HG02571 (cell line): Measurements from ENCODE around the gene EDRF1.
A peak's percentile ranks its signal among the peaks of the same experiment; 100 is the strongest.

Source experiments
- ATAC-seq: cut with Tn5 transposase; IDR thresholded peaks from one replicate; pipeline ENCODE4 v1.9.1; 2021; ENCODE audit warnings: mild to moderate bottlenecking, moderate library complexity; ENCODE audit not compliant: unreplicated experiment

EDRF1 gene

GRCh38 chr10:125783957-125784356, 64.4 kb downstream of the EDRF1 start:
- ATAC-seq, result peak; percentile 77

GRCh38 chr10:125785791-125786190, 66.3 kb downstream of the EDRF1 start:
- no peak for ATAC-seq

- ATAC-seq, result no peak
These were observed 68.9 kb downstream of the EDRF1 start for GRCh38 chr10:125788156-125789034.

- no peak for ATAC-seq
These were observed 73.1 kb downstream of the EDRF1 start for GRCh38 chr10:125792342-125793300.

GRCh38 chr10:125795128-125795527, 75.6 kb downstream of the EDRF1 start:
- ATAC-seq, result no peak

GRCh38 chr10:125795637-125796190, 76.2 kb downstream of the EDRF1 start:
- ATAC-seq, result no peak

- no peak for ATAC-seq
These were observed 77.9 kb downstream of the EDRF1 start for GRCh38 chr10:125797424-125797823.

GRCh38 chr10:125797994-125798662, 78.6 kb downstream of the EDRF1 start:
- ATAC-seq, result no peak

GRCh38 chr10:125799451-125800182, 80.1 kb downstream of the EDRF1 start:
- ATAC-seq, result no peak

GRCh38 chr10:125801574-125801973, 82.1 kb downstream of the EDRF1 start:
- no peak for ATAC-seq

GRCh38 chr10:125802131-125802530, 82.6 kb downstream of the EDRF1 start:
- no peak for ATAC-seq

GRCh38 chr10:125802739-125803138, 83.2 kb downstream of the EDRF1 start:
- ATAC-seq, result no peak

- ATAC-seq, result no peak
These were observed 88.5 kb downstream of the EDRF1 start for GRCh38 chr10:125808047-125808446.

- ATAC-seq, result no peak
These were observed 91.7 kb downstream of the EDRF1 start for GRCh38 chr10:125811251-125811650.

- no peak for ATAC-seq
These were observed 92.7 kb downstream of the EDRF1 start for GRCh38 chr10:125812128-125812750.
